ENCODE data around the gene QRFP.

Gene QRFP

GRCh38 chr9:130937146-130938076, 40.8 kb upstream of the QRFP start:
- no peak overlapping the region; the same call in 1 of the 2 replicates for H3K4me3 ChIP-seq (ENCODE audit: control insufficient read depth, low read depth, low read length)
- no peak for TF ChIP-seq CTCF (IDR thresholded peaks at IDR 0.05; ENCODE audit: control insufficient read depth, insufficient read depth, low read depth, low read length, missing control alignments)
- no peak for DNase-seq (ENCODE audit: low read depth)

- H3K4me3 ChIP-seq (ENCODE audit: control insufficient read depth, low read depth, low read length), result no peak overlapping the region
- no peak for DNase-seq (ENCODE audit: low read depth)
- TF ChIP-seq CTCF (IDR thresholded peaks at IDR 0.05; ENCODE audit: control insufficient read depth, insufficient read depth, low read depth, low read length, missing control alignments), result no peak
These were observed 39.9 kb upstream of the QRFP start for GRCh38 chr9:130936285-130937117.

- TF ChIP-seq CTCF (IDR thresholded peaks at IDR 0.05; ENCODE audit: control insufficient read depth, insufficient read depth, low read depth, low read length, missing control alignments), result no peak
- DNase-seq (ENCODE audit: low read depth), result no peak
- H3K4me3 ChIP-seq (ENCODE audit: control insufficient read depth, low read depth, low read length), result no peak overlapping the region
These were observed 39.1 kb upstream of the QRFP start for GRCh38 chr9:130935648-130936271.

GRCh38 chr9:130934702-130935647, 38.4 kb upstream of the QRFP start:
- no peak overlapping the region for H3K4me3 ChIP-seq (ENCODE audit: control insufficient read depth, low read depth, low read length)
- no peak for DNase-seq (ENCODE audit: low read depth)

GRCh38 chr9:130934246-130934645, 37.6 kb upstream of the QRFP start:
- no peak for TF ChIP-seq CTCF (IDR thresholded peaks at IDR 0.05; ENCODE audit: control insufficient read depth, insufficient read depth, low read depth, low read length, missing control alignments)
- H3K4me3 ChIP-seq (ENCODE audit: control insufficient read depth, low read depth, low read length), result no peak overlapping the region
- DNase-seq (ENCODE audit: low read depth), result no peak

More at GRCh38 chr9:130934702-130935647, 38.4 kb upstream of the QRFP start:
- no peak for TF ChIP-seq CTCF (IDR thresholded peaks at IDR 0.05; ENCODE audit: control insufficient read depth, insufficient read depth, low read depth, low read length, missing control alignments)

All from AG09309 (cell line).